SK-N-MC (cell line): Measurements from ENCODE around the gene MMS19.

Experiments used
- DNase-seq: peaks from one replicate; pipeline ENCODE4 v3.0.0-alpha.2; 2011; ENCODE audit warnings: low read depth, low spot score
- H3K27ac ChIP-seq: fragments of 200-600 bp; sonication (generic); 2 replicates; pipeline ENCODE4 v1.5.1; 2016; ENCODE audit warnings: mixed run types
- H3K36me3 ChIP-seq: fragments of 200-600 bp; sonication (generic); 2 replicates; pipeline ENCODE4 v1.6.1; 2017; ENCODE audit warnings: antibody characterized with exemption, low read length, mixed read lengths; ENCODE audit not compliant: insufficient read depth
- H3K4me3 ChIP-seq: fragments of 200-600 bp; sonication (generic); 2 replicates; pipeline ENCODE4 v1.5.1; 2016
- H3K9ac ChIP-seq: fragments of 200-600 bp; sonication (generic); 2 replicates; pipeline ENCODE4 v1.8.0; 2017; ENCODE audit warnings: mixed run types, mixed read lengths; ENCODE audit not compliant: insufficient read length
- H3K9me3 ChIP-seq: fragments of 200-600 bp; sonication (generic); 2 replicates; pipeline ENCODE4 v1.6.1; 2017; ENCODE audit warnings: low read depth, mild to moderate bottlenecking, antibody characterized with exemption, low read length, moderate library complexity, mixed read lengths
- EZH2 ChIP-seq: fragments of 200-600 bp; sonication (generic); IDR thresholded peaks from one replicate; pipeline ENCODE4 v1.6.1; 2017; ENCODE audit warnings: antibody characterized with exemption
- FOXP2 ChIP-seq: optimal IDR thresholded peaks from 2 replicates; pipeline ENCODE3; 2011; ENCODE audit warnings: mild to moderate bottlenecking, moderate library complexity; ENCODE audit not compliant: insufficient read depth; ENCODE audit errors: extremely low read length, control extremely low read depth
- POLR2AphosphoS5 ChIP-seq: IDR thresholded peaks from 2 replicates; pipeline ENCODE4 v1.6.1; 2012; ENCODE audit warnings: mild to moderate bottlenecking, low read depth, low read length, borderline replicate concordance

MMS19 gene

GRCh38 chr10:97452352-97452751 is 45.9 kb downstream of the MMS19 start:
- Histone ChIP-seq H3K9ac (no peak overlapping the region), H3K36me3 (no peaks in the 10 kb centered on the region; the same call in 1 of the 2 replicates), H3K27ac (no peak overlapping the region), H3K9me3 (no peaks in the 10 kb centered on the region), H3K4me3 (no peak overlapping the region)
- no peak for DNase-seq
- TF ChIP-seq EZH2: no peak
- TF ChIP-seq POLR2AphosphoS5: no peak
- TF ChIP-seq FOXP2: no peak

DNA sequence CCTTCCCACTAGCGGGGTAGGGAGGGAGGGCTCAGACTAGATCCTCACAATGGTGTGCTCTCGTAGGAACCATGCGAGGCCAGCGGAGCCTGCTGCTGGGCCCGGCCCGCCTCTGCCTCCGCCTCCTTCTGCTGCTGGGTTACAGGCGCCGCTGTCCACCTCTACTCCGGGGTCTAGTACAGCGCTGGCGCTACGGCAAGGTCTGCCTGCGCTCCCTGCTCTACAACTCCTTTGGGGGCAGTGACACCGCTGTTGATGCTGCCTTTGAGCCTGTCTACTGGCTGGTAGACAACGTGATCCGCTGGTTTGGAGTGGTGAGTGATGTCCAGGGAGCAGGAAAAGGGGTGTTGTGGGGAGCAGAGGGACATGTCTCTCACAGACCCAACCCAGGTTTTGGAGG is 46.6 kb downstream of the MMS19 start:
- Histone ChIP-seq H3K36me3 (no peaks in the 10 kb centered on the region; the same call in 1 of the 2 replicates), H3K4me3 (no peak overlapping the region), H3K27ac (no peak overlapping the region), H3K9me3 (no peaks in the 10 kb centered on the region), H3K9ac (no peak overlapping the region)
- no peak for DNase-seq
- TF ChIP-seq POLR2AphosphoS5 (no peak), FOXP2 (no peak), EZH2 (no peak)

GRCh38 chr10:97450828-97451227 is 47.4 kb downstream of the MMS19 start:
- Histone ChIP-seq H3K27ac (no peak overlapping the region), H3K36me3 (no peaks in the 10 kb centered on the region; the same call in 1 of the 2 replicates), H3K9me3 (no peaks in the 10 kb centered on the region), H3K9ac (no peak overlapping the region), H3K4me3 (no peak overlapping the region)
- TF ChIP-seq FOXP2: no peak
- TF ChIP-seq POLR2AphosphoS5: no peak
- no peak for TF ChIP-seq EZH2
- no peak for DNase-seq

DNA sequence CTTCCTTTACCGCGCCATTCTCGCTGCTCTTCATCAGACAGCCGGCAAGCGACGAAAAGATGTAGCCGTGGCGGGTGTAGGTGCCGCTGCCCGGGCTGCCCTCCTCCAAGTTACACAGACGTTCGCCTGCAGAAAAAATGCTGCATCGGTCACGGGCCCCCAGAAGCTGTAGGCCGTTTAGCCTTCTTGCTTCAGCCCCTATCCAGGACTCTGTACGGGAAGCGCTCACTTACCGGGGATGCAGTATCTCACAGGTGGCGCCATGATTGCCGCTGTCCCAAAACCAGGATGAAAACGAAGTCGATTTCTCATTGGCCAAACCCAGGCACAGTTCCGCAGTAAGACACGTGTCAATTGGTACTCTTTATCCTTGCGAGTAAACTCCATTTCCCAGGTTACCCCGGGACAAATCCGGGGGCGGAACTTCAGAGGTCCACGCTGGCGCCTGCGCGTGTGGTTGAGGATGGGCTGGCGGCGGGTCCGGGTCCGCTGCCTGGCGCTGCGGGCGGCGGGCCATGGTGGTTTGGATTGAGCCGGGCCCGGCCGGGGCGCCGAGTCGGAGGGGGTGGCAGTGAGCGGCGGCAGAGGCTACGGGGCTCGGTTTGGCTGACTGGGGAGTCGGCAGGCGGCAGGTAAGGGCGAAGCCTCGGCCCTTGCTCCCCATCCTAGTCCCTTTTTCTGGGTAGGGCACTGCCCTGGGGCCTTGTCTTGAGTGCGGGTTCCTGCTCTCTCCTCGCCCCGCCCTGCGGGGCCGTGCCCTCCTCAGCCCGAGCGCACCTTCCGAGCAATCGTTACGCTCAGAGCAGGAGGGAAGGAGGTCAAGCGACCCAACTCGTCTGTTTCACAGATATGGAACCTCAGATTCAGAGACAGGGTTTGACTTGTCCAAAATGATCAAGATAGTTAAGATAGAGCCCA is 52.2 kb downstream of the MMS19 start, which contains the start of the genes EXOSC1 and ZDHHC16:
Gene EXOSC1, minus strand, starts transcription at position 285 of the 918 bp plus-strand sequence. Its CDS starts 21 bp downstream, at position 264.
Gene ZDHHC16, plus strand, starts transcription at position 454 of the 918 bp plus-strand sequence. CDS start 5,501 bp downstream, outside the sequence.
- DNase-seq: peak; percentile 57
- peak within 1 kb of the TSS; percentile 88 for H3K4me3 ChIP-seq
- H3K9me3 ChIP-seq: no peaks in the 10 kb centered on the region
- H3K36me3 ChIP-seq: no peaks in the 10 kb centered on the region; the same call in 1 of the 2 replicates
- no peak within 1 kb of the TSS for H3K27ac ChIP-seq
- H3K9ac ChIP-seq: peak within 1 kb of the TSS; percentile 77
- no peak for TF ChIP-seq FOXP2
- no peak for TF ChIP-seq EZH2
- peak; percentile 70 for TF ChIP-seq POLR2AphosphoS5

- Histone ChIP-seq H3K36me3 (no peaks in the 10 kb centered on the region; the same call in 1 of the 2 replicates), H3K9ac (peak overlapping the region; percentile 75), H3K4me3 (peak overlapping the region; percentile 88), H3K9me3 (no peaks in the 10 kb centered on the region), H3K27ac (no peak overlapping the region)
- DNase-seq: no peak
- no peak for TF ChIP-seq EZH2
- no peak for TF ChIP-seq FOXP2
- no peak for TF ChIP-seq POLR2AphosphoS5
Observed at GRCh38 chr10:97445357-97445721, 52.9 kb downstream of the MMS19 start.

DNA sequence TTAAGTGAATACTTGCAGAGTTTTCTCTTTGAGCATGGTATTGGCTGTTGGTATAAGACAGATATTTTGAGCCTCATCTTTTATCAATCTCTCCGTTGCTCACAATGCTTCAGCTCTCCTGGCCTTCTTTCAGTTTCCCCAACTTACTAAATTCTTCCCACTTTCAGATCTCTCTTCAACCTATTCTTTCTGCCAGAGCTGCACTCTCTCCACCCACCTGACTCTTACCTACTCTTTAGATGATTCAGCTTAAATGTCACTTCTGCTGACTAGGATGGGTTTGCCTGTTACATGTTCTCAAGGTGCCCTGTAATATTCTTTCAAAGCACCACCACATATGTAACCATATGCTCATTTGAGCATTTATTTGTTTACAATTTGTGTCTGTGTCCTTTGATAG is 54.0 kb downstream of the MMS19 start:
- DNase-seq: no peak
- Histone ChIP-seq H3K9me3 (no peaks in the 10 kb centered on the region), H3K9ac (no peak overlapping the region), H3K4me3 (no peak overlapping the region), H3K36me3 (no peaks in the 10 kb centered on the region; the same call in 1 of the 2 replicates), H3K27ac (no peak overlapping the region)
- no peak for TF ChIP-seq FOXP2
- TF ChIP-seq EZH2: no peak
- no peak for TF ChIP-seq POLR2AphosphoS5

DNA sequence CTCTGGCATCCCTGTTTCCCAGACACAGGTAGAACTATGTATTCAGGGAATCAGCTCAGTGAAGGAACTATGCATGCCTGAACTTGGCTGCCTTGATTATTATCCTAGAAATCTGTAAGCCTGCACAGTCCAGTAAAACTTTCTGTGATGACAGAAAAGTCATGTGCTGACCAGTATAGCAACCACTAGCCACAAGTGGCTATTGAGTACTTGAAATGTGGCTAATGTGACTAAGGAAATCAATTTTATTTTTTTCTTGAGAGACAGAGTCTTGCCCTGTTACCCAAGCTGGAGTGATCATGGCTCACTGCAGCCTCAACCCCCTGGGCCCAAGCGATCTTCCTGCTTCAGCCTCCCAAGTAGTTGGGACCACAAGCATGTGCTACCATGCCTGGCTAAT is 55.9 kb downstream of the MMS19 start:
- DNase-seq: no peak
- no peaks in the 10 kb centered on the region; the same call in 1 of the 2 replicates for H3K36me3 ChIP-seq
- no peaks in the 10 kb centered on the region for H3K9me3 ChIP-seq
- TF ChIP-seq POLR2AphosphoS5: no peak
- TF ChIP-seq FOXP2: no peak
- no peak for TF ChIP-seq EZH2
- no peak overlapping the region for H3K9ac ChIP-seq
- H3K27ac ChIP-seq: no peak overlapping the region
- no peak overlapping the region for H3K4me3 ChIP-seq

- no peak for TF ChIP-seq FOXP2
- TF ChIP-seq POLR2AphosphoS5: 0 out of 2 replicates have a peak, but pooled peaks have one; percentile 3
- no peak for TF ChIP-seq EZH2
- Histone ChIP-seq H3K9me3 (no peaks in the 10 kb centered on the region), H3K4me3 (no peak overlapping the region), H3K9ac (no peak overlapping the region), H3K36me3 (peaks cover 16% of the 10 kb centered on the region; the same call in 1 of the 2 replicates), H3K27ac (no peak overlapping the region)
- DNase-seq: no peak
Observed at GRCh38 chr10:97435211-97435610, 63.0 kb downstream of the MMS19 start.

DNA sequence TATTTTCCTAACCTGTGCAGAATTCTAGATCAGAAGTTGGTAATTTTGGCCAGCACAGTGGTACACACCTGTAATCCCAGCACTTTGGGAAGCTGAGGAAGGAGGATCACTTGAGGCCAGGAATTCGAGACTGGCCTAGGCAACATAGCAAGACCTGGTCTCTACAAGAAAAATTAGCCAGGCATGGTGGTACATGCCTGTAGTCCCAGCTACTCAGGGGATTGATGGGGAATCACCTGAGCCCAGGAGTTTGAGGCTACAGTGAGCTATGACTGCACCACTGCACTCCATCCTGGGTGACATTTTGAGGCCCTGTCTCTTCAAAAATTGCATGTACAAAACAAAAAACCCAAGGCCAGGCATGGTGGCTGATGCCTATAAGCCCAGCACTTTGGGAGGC is 63.7 kb downstream of the MMS19 start:
- H3K36me3 ChIP-seq: peaks cover 23% of the 10 kb centered on the region

More for the DNA sequence above, 63.7 kb downstream of the MMS19 start:
- TF ChIP-seq POLR2AphosphoS5 (peak; percentile 4), EZH2 (no peak)
- Histone ChIP-seq H3K4me3 (no peak overlapping the region), H3K9ac (no peak overlapping the region), H3K9me3 (no peaks in the 10 kb centered on the region), H3K27ac (no peak overlapping the region)
- DNase-seq: no peak
